Astrocyte of the hippocampus (primary cell): ENCODE data around the gene OSBPL10.

Experiments used
- DNase-seq: peaks from one replicate; pipeline ENCODE4 v3.0.0; 2011; ENCODE audit warnings: low read depth, low spot score

OSBPL10 gene

GRCh38 chr3:31748281-31748932 lies 232.7 kb downstream of the OSBPL10 start:
- no peak for DNase-seq

GRCh38 chr3:31747785-31748184 lies 233.3 kb downstream of the OSBPL10 start:
- DNase-seq = no peak

GRCh38 chr3:31744913-31745312 lies 236.1 kb downstream of the OSBPL10 start:
- DNase-seq = no peak

- peak; percentile 72 for DNase-seq
These were observed 237.6 kb downstream of the OSBPL10 start for GRCh38 chr3:31743331-31744089.

GRCh38 chr3:31740397-31740796 lies 240.7 kb downstream of the OSBPL10 start:
- no peak for DNase-seq

- DNase-seq = no peak
These were observed 242.7 kb downstream of the OSBPL10 start for GRCh38 chr3:31738412-31738811.

- DNase-seq = no peak
These were observed 245.4 kb downstream of the OSBPL10 start for GRCh38 chr3:31735667-31736066.

- DNase-seq = peak; percentile 68
These were observed 247.8 kb downstream of the OSBPL10 start for GRCh38 chr3:31733234-31733667.

- DNase-seq = no peak
These were observed 248.5 kb downstream of the OSBPL10 start for GRCh38 chr3:31732548-31732947.

GRCh38 chr3:31729573-31729972 lies 251.5 kb downstream of the OSBPL10 start:
- DNase-seq = no peak

- DNase-seq = no peak
These were observed 252.0 kb downstream of the OSBPL10 start for GRCh38 chr3:31729082-31729481.

- no peak for DNase-seq
These were observed 252.7 kb downstream of the OSBPL10 start for GRCh38 chr3:31728403-31728802.

GRCh38 chr3:31725976-31726375 lies 255.1 kb downstream of the OSBPL10 start:
- no peak for DNase-seq

- DNase-seq = no peak
These were observed 255.5 kb downstream of the OSBPL10 start for GRCh38 chr3:31725568-31725967.

- no peak for DNase-seq
These were observed 256.4 kb downstream of the OSBPL10 start for GRCh38 chr3:31724651-31725050.

- no peak for DNase-seq
These were observed 256.9 kb downstream of the OSBPL10 start for GRCh38 chr3:31724116-31724515.

GRCh38 chr3:31723701-31724100 lies 257.4 kb downstream of the OSBPL10 start:
- no peak for DNase-seq

- no peak for DNase-seq
These were observed 259.4 kb downstream of the OSBPL10 start for GRCh38 chr3:31721676-31722075.

GRCh38 chr3:31714495-31715280 lies 266.4 kb downstream of the OSBPL10 start:
- DNase-seq = no peak

- DNase-seq = no peak
These were observed 267.2 kb downstream of the OSBPL10 start for GRCh38 chr3:31713816-31714215.

- DNase-seq = no peak
These were observed 270.8 kb downstream of the OSBPL10 start for GRCh38 chr3:31710123-31710803.

GRCh38 chr3:31709526-31709925 lies 271.5 kb downstream of the OSBPL10 start:
- DNase-seq = no peak
